Measurements from ENCODE around the gene PIGN.

DNA sequence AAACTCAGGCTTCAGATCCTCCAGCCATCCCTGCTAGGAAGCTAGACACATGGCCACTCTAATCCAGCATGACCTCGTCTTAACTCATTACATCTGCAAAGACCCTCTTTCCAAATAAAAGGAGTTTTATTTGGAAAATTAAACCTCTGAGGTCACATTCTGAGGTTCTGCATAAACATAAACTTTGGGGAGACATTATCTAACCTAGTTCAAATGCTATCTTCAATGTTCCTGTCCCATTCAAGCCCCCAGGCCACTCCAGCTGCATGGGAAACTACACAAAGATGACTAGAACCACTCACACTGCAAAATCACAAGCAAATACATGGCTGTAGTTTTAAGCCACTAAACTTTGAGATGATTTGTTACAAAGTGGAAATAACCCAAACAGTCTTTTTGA, 195.0 kb downstream of the PIGN start:
- TF ChIP-seq POLR2AphosphoS5 (IDR thresholded peaks at IDR 0.05; ENCODE audit: low read depth, low read length), result no peak
- no peak for TF ChIP-seq SPI1 (IDR thresholded peaks at IDR 0.05; ENCODE audit: low read depth, low read length)
- TF ChIP-seq TAF1 (IDR thresholded peaks at IDR 0.05; ENCODE audit: low read depth, low read length), result no peak
- TF ChIP-seq POLR2A (IDR thresholded peaks at IDR 0.05; ENCODE audit: low read depth, low read length), result no peak
- no peak for TF ChIP-seq PAX5 (IDR thresholded peaks at IDR 0.05; ENCODE audit: insufficient read depth, low read length, severe bottlenecking)
- TF ChIP-seq POU2F2 (IDR thresholded peaks at IDR 0.05; ENCODE audit: low read depth, low read length), result no peak
